NB4 (cell line): ENCODE data around the gene TMPRSS9.

Experiments used
- POLR2A ChIP-seq: IDR thresholded peaks from 2 replicates; pipeline ENCODE4 v1.6.1; 2011; ENCODE audit warnings: mild to moderate bottlenecking; ENCODE audit not compliant: insufficient read length; ENCODE audit errors: extremely low read depth
- TF ChIP-seq, protein P1 (sequence below): IDR thresholded peaks from one replicate; pipeline ENCODE4 v1.5.1; 2012; ENCODE audit warnings: low read depth, low read length

DNA sequence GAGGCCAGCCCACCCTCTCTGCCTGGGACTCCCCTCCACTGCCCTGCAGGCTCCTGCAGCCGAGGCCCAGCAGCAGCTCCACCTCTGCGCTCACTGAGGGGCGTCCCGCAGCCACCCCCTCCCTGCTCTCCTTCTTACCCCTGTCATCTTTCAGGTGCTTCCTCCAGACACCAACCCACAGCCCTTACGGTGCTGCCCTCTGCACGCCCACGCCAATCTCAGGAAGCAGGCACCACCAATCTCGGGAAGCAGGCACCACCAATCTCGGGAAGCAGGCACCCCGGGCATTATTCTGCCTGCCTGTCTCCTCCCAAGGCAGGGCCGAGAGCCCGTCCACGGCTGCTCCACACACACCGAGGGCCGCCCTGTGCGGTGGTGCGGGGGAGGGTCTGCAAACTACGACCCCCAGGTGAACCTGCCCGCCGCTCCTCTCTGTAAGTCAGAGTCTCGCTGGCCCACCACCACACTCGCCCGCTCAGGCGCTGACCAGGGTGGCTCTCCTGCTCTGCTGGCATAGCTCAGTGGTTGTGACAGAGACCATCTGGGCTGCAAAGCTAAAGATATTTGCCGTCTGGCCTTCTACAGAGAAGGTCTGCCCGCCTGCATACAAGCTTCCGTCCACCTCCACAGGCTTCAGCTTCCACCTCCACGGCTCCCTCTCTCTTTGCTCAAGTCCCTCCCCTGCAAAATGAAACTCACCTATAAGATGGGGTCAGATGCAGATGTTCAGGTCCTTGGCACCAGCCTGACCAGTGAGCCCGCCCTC lies 34.6 kb upstream of the TMPRSS9 start:
- TF ChIP-seq, protein P1, sequence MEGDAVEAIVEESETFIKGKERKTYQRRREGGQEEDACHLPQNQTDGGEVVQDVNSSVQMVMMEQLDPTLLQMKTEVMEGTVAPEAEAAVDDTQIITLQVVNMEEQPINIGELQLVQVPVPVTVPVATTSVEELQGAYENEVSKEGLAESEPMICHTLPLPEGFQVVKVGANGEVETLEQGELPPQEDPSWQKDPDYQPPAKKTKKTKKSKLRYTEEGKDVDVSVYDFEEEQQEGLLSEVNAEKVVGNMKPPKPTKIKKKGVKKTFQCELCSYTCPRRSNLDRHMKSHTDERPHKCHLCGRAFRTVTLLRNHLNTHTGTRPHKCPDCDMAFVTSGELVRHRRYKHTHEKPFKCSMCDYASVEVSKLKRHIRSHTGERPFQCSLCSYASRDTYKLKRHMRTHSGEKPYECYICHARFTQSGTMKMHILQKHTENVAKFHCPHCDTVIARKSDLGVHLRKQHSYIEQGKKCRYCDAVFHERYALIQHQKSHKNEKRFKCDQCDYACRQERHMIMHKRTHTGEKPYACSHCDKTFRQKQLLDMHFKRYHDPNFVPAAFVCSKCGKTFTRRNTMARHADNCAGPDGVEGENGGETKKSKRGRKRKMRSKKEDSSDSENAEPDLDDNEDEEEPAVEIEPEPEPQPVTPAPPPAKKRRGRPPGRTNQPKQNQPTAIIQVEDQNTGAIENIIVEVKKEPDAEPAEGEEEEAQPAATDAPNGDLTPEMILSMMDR: no peak
- no peak for TF ChIP-seq POLR2A
